Dermis microvascular lymphatic vessel endothelial cell (primary cell): ENCODE results near the gene AAK1. TPM values are rescaled to one million over a fixed set of nuclear protein-coding genes. Genes with fewer than 3 reads are reported as not detected.

Experiments used
- total RNA-seq: library from RNA; depleted of rRNA; stranded (reverse); fragments of >200 nt; gene quantifications from 2 replicates; pipeline ENCODE4 v1.2.1, GENCODE V29; 2014

The AAK1 gene
- total RNA-seq, 1 donor from 2014 or later: 16.6 TPM

Other genes starting within 250 kb of the AAK1 start
- 23.3 and 39.0 TPM in 2 replicates for gene NFU1, start 206.3 kb downstream of the AAK1 start, total RNA-seq
- 40.6 and 51.5 TPM in 2 replicates for gene ANXA4, start 98.4 kb upstream of the AAK1 start, total RNA-seq
- gene GMCL1, start 185.9 kb upstream of the AAK1 start, total RNA-seq: 6.5 and 7.2 TPM in 2 replicates